IMR-90 (cell line): ENCODE data around the gene MND1. TPM values are rescaled to one million over a fixed set of nuclear protein-coding genes. Genes with fewer than 3 reads are reported as not detected.

Experiments
- ATAC-seq: fragments of 200-7000 bp; cut with Tn5 transposase; 2 replicates; pipeline ENCODE4 v1.9.1; 2020; ENCODE audit warnings: low read depth, mild to moderate bottlenecking, moderate library complexity
- BruUV-seq: library from RNA; stranded (reverse); fragments of 400-500 nt; replicated peaks from 2 replicates; lab custom pipeline; 2021; lab: Mats Ljungman, UMichigan
- CTCF ChIA-PET: fragments of 300-600 bp; formaldehyde crosslinking; extraction: SDS; loops from one replicate; lab custom pipeline; 2021; ENCODE audit warnings: antibody characterized with exemption; lab: Yijun Ruan, JAX
- POLR2A ChIA-PET: fragments of 300-600 bp; sonication (Branson Sonifier 250); formaldehyde crosslinking; loops from one replicate; lab custom pipeline; 2022; ENCODE audit warnings: antibody characterized with exemption; ENCODE audit not compliant: unreplicated experiment; lab: Charles Lee
- DNase-seq: peaks from one replicate; pipeline ENCODE4 v3.0.0; 2013
- H2AFZ ChIP-seq: replicated peaks from 2 replicates; pipeline ENCODE3; 2013; ENCODE audit warnings: low read length, mild to moderate bottlenecking; ENCODE audit not compliant: poor library complexity
- H2AK5ac ChIP-seq: 2 replicates; pipeline ENCODE4 v1.6.1; 2013; ENCODE audit warnings: low read depth, low read length, inconsistent platforms
- H2AK9ac ChIP-seq: replicated peaks from 2 replicates; pipeline ENCODE3; 2013; ENCODE audit warnings: mild to moderate bottlenecking, low read depth, low read length, moderate library complexity; ENCODE audit not compliant: poor library complexity
- H2BK120ac ChIP-seq: 2 replicates; pipeline ENCODE4 v1.6.1; 2013; ENCODE audit warnings: low read depth, low read length, inconsistent platforms
- H2BK15ac ChIP-seq: 3 replicates; pipeline ENCODE4 v1.6.1; 2013; ENCODE audit warnings: low read depth, low read length, inconsistent platforms
- H2BK20ac ChIP-seq: 2 replicates; pipeline ENCODE4 v1.6.1; 2013; ENCODE audit warnings: low read depth, mild to moderate bottlenecking, inconsistent platforms, low read length, moderate library complexity
- H2BK5ac ChIP-seq: 2 replicates; pipeline ENCODE4 v1.6.1; 2013; ENCODE audit warnings: mild to moderate bottlenecking, low read depth, low read length, inconsistent platforms; ENCODE audit not compliant: poor library complexity, severe bottlenecking
- H3K14ac ChIP-seq: replicated peaks from 2 replicates; pipeline ENCODE4 v1.6.1; 2013; ENCODE audit warnings: low read depth, low read length, inconsistent platforms
- H3K18ac ChIP-seq: 2 replicates; pipeline ENCODE4 v1.6.1; 2013; ENCODE audit warnings: low read depth, low read length, control low read depth
- H3K23ac ChIP-seq: 2 replicates; pipeline ENCODE4 v1.6.1; 2013; ENCODE audit warnings: low read depth, low read length, inconsistent platforms
- H3K27ac ChIP-seq: 2 replicates; pipeline ENCODE4 v1.5.1; 2013; ENCODE audit warnings: mild to moderate bottlenecking, control low read depth, low read length; ENCODE audit not compliant: insufficient read depth
- H3K27me3 ChIP-seq: 2 replicates; pipeline ENCODE4 v1.6.1; 2013; ENCODE audit warnings: low read length; ENCODE audit not compliant: control insufficient read depth, insufficient read depth
- H3K36me3 ChIP-seq: 2 replicates; pipeline ENCODE4 v1.6.1; 2013; ENCODE audit warnings: low read length, mixed read lengths; ENCODE audit not compliant: control insufficient read depth, insufficient read depth
- H3K4ac ChIP-seq: 2 replicates; pipeline ENCODE4 v1.6.1; 2013; ENCODE audit warnings: low read depth, low read length, inconsistent platforms
- H3K4me1 ChIP-seq: 2 replicates; pipeline ENCODE4 v1.6.1; 2013; ENCODE audit warnings: low read length, mixed read lengths; ENCODE audit not compliant: control insufficient read depth, insufficient read depth
- H3K4me2 ChIP-seq: 2 replicates; pipeline ENCODE4 v1.6.1; 2013; ENCODE audit warnings: low read depth, mild to moderate bottlenecking, control low read depth, low read length, moderate library complexity
- H3K4me3 ChIP-seq: 2 replicates; pipeline ENCODE4 v1.5.1; 2013; ENCODE audit warnings: low read depth, mild to moderate bottlenecking, control low read depth, low read length, moderate library complexity; ENCODE audit not compliant: insufficient read depth
- H3K56ac ChIP-seq: 2 replicates; pipeline ENCODE4 v1.6.1; 2013; ENCODE audit warnings: low read length, inconsistent platforms; ENCODE audit not compliant: insufficient read depth; ENCODE audit errors: extremely low read depth
- H3K79me1 ChIP-seq, 2 experiments: 2 replicates each; pipeline ENCODE4 v1.6.1; 2013; ENCODE audit warnings: low read length in 2 of 2, inconsistent platforms in 1 of 2, low read depth in 1 of 2
- H3K9ac ChIP-seq: 2 replicates; pipeline ENCODE4 v1.6.1; 2013; ENCODE audit warnings: low read depth, low read length, control low read depth
- H3K9me1 ChIP-seq: 2 replicates; pipeline ENCODE4 v1.6.1; 2013; ENCODE audit warnings: low read length, inconsistent platforms; ENCODE audit not compliant: insufficient read depth
- H3K9me3 ChIP-seq: 2 replicates; pipeline ENCODE4 v1.6.1; 2013; ENCODE audit warnings: low read length; ENCODE audit not compliant: control insufficient read depth, insufficient read depth
- H4K20me1 ChIP-seq: 2 replicates; pipeline ENCODE4 v1.6.1; 2013; ENCODE audit warnings: low read length, inconsistent platforms; ENCODE audit not compliant: insufficient read depth
- H4K5ac ChIP-seq: 2 replicates; pipeline ENCODE4 v1.6.1; 2013; ENCODE audit warnings: mild to moderate bottlenecking, low read depth, low read length, control low read depth
- H4K8ac ChIP-seq, 2 experiments: 2 replicates each; pipeline ENCODE4 v1.6.1; 2013; ENCODE audit warnings: low read depth in 2 of 2, low read length in 2 of 2, control low read depth in 1 of 2, inconsistent platforms in 1 of 2
- H4K91ac ChIP-seq: 2 replicates; pipeline ENCODE4 v1.6.1; 2013; ENCODE audit warnings: low read depth, low read length, inconsistent platforms; ENCODE audit not compliant: insufficient read depth
- BHLHE40 ChIP-seq: fragments of 150-350 bp; IDR thresholded peaks from 2 replicates; pipeline ENCODE4 v1.6.1; 2016; ENCODE audit warnings: mild to moderate bottlenecking, low read depth, low read length
- MAFK ChIP-seq: IDR thresholded peaks from 2 replicates; pipeline ENCODE4 v1.6.1; 2012; ENCODE audit warnings: low read depth, low read length, improper control_type of control experiment
- POLR2A ChIP-seq: IDR thresholded peaks from 2 replicates; pipeline ENCODE4 v1.6.1; 2012; ENCODE audit warnings: mild to moderate bottlenecking, low read depth, low read length
- RAD21 ChIP-seq: IDR thresholded peaks from 2 replicates; pipeline ENCODE4 v1.6.1; 2012; ENCODE audit warnings: low read length, improper control_type of control experiment
- WGBS, 2 experiments: methylation state at CpG; one replicate each; pipeline versions ENCODE4 v1.1.5 to v1.1.7; 2013; ENCODE audit warnings: missing lambda C conversion rate in 2 of 2; ENCODE audit not compliant: insufficient read length in 1 of 2; ENCODE audit errors: extremely low coverage in 2 of 2; 5-methylcytosine and 5-hydroxymethylcytosine counted together
- dilution Hi-C: fragments of 300-500 bp; cut with HindIII; formaldehyde crosslinking; loops from one replicate; pipeline ENCODE4 v1.14.3; 2018; ENCODE audit warnings: low sequenced_read_pairs; ENCODE audit not compliant: unreplicated experiment
- in situ Hi-C: fragments of 300-500 bp; cut with MboI; formaldehyde crosslinking; loops from 3 replicates; pipeline ENCODE4 v1.14.3; 2019; ENCODE audit warnings: low sequenced_read_pairs, inconsistent platforms, mixed read lengths
- intact Hi-C: fragments of 100-400 bp; cut with micrococcal nuclease; formaldehyde crosslinking; loops from 2 replicates; pipeline ENCODE4 v1.10.0; 2022
- polyA plus RNA-seq, 3 experiments: library from polyadenylated mRNA; depleted of rRNA; stranded (reverse); fragments of >200 nt; gene quantifications; 2 replicates each; pipeline ENCODE4 v1.2.3, GENCODE V29; 2012; ENCODE audit warnings: low replicate concordance in 1 of 3
- total RNA-seq: library from RNA; depleted of rRNA; stranded (reverse); fragments of >200 nt; gene quantifications from 2 replicates; pipeline ENCODE4 v1.2.3, GENCODE V29; 2012
- TF ChIP-seq, protein P1 (sequence below): conservative IDR thresholded peaks from 2 replicates; pipeline ENCODE4 v1.5.1; 2012; ENCODE audit warnings: mild to moderate bottlenecking, low read depth, low read length, improper control_type of control experiment

The MND1 gene
- total and polyA plus RNA-seq, 2 of the 4 experiments (the other 2 are of a cell fraction), result 0.36 to 3.5 TPM

- H3K14ac ChIP-seq, result no peak overlapping the region
- no peaks in the 10 kb centered on the region for H4K20me1 ChIP-seq
- ATAC-seq (no peak), DNase-seq (no peak)
- no TSS peak for BruUV-seq
- H4K8ac ChIP-seq, result no peak overlapping the region
- H3K27me3 ChIP-seq, result no peaks in the 10 kb centered on the region
- H2BK5ac ChIP-seq, result no peak overlapping the region
- WGBS, 2 experiments, result no CpG with 5 or more reads among the region's 2 CpGs
- H2BK20ac ChIP-seq, result no peak overlapping the region
- H3K36me3 ChIP-seq, result no peaks in the 10 kb centered on the region
- H3K4ac ChIP-seq, result no peak overlapping the region
- H2AFZ ChIP-seq, result no peak overlapping the region
- TF ChIP-seq BHLHE40, result no peak
- TF ChIP-seq MAFK, result no peak
- TF ChIP-seq, protein P1, sequence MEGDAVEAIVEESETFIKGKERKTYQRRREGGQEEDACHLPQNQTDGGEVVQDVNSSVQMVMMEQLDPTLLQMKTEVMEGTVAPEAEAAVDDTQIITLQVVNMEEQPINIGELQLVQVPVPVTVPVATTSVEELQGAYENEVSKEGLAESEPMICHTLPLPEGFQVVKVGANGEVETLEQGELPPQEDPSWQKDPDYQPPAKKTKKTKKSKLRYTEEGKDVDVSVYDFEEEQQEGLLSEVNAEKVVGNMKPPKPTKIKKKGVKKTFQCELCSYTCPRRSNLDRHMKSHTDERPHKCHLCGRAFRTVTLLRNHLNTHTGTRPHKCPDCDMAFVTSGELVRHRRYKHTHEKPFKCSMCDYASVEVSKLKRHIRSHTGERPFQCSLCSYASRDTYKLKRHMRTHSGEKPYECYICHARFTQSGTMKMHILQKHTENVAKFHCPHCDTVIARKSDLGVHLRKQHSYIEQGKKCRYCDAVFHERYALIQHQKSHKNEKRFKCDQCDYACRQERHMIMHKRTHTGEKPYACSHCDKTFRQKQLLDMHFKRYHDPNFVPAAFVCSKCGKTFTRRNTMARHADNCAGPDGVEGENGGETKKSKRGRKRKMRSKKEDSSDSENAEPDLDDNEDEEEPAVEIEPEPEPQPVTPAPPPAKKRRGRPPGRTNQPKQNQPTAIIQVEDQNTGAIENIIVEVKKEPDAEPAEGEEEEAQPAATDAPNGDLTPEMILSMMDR, result no peak
- TF ChIP-seq RAD21, result no peak
- no peak for TF ChIP-seq POLR2A
- no peak overlapping the region for H3K18ac ChIP-seq
- no peaks in the 10 kb centered on the region for H3K79me1 ChIP-seq
- H3K27ac ChIP-seq, result no peak overlapping the region
- no peak overlapping the region for H3K4me3 ChIP-seq
- dilution Hi-C loops (no loop called here), intact Hi-C loops (no loop called here), in situ Hi-C loops (no loop called here)
- H3K4me1 ChIP-seq, result no peaks in the 10 kb centered on the region
- H2AK5ac ChIP-seq, result no peak overlapping the region
- H3K23ac ChIP-seq, result no peak overlapping the region
- POLR2A ChIA-PET, result no interaction called here
- no peaks in the 10 kb centered on the region for H3K9me1 ChIP-seq
- H3K56ac ChIP-seq, result no peak overlapping the region
- H3K4me2 ChIP-seq, result no peak overlapping the region
- no peak overlapping the region for H2BK15ac ChIP-seq
- H4K5ac ChIP-seq, result no peak overlapping the region
- H4K91ac ChIP-seq, result no peak overlapping the region
- H3K9ac ChIP-seq, result no peak overlapping the region
- H3K9me3 ChIP-seq, result no peaks in the 10 kb centered on the region; the same call in 1 of the 2 replicates
- H2AK9ac ChIP-seq, result no peak overlapping the region
- H2BK120ac ChIP-seq, result no peak overlapping the region
- CTCF ChIA-PET, result interaction anchor here (0.6 kb wide), 2 partner anchors 112 to 342 kb away, joined by 3 to 5 read pairs; no protein-coding TSS in a partner anchor
Measured at GRCh38 chr4:153374442-153374841, 30.0 kb downstream of the MND1 start.
